Prostate gland (tissue), 2 donors: ENCODE measurements around the gene CABLES1. TPM values are rescaled to one million over a fixed set of nuclear protein-coding genes. Genes with fewer than 3 reads are reported as not detected.

Experiments used
- DNase-seq: peaks from one replicate; pipeline ENCODE4 v3.0.0-alpha.2; 2019; ENCODE audit warnings: low spot score
- H3K27ac ChIP-seq, 2 donors: fragments of 200-600 bp; sonication (generic); 2 replicates each; pipeline ENCODE4 v1.5.1; 2017 to 2019
- H3K27me3 ChIP-seq: fragments of 200-600 bp; sonication (generic); replicated peaks from 2 replicates; pipeline ENCODE4 v1.5.1; 2019; ENCODE audit not compliant: insufficient read depth
- H3K36me3 ChIP-seq, 2 donors: fragments of 200-600 bp; sonication (generic); 1 replicate in 1 of 2; 2 replicates in 1 of 2; pipeline versions ENCODE4 v1.5.1 to v1.8.1; 2017 to 2019
- H3K4me1 ChIP-seq: fragments of 200-600 bp; sonication (generic); replicated peaks from 2 replicates; pipeline ENCODE4 v1.5.1; 2019
- H3K4me3 ChIP-seq, 2 donors: fragments of 200-600 bp; sonication (generic); 2 replicates each; pipeline ENCODE4 v1.5.1; 2017 to 2019
- H3K9me3 ChIP-seq: fragments of 200-600 bp; sonication (generic); 2 replicates; pipeline ENCODE4 v1.5.1; 2017
- POLR2A ChIP-seq: fragments of 450-650 bp; IDR thresholded peaks from one replicate; pipeline ENCODE4 v1.6.1; 2016; ENCODE audit warnings: antibody characterized with exemption, mild to moderate bottlenecking
- POLR2AphosphoS5 ChIP-seq: sonication (generic); formaldehyde crosslinking; IDR thresholded peaks from one replicate; pipeline ENCODE4 v1.6.1; 2017; ENCODE audit warnings: antibody characterized with exemption
- WGBS: methylation state at CpG from one replicate; pipeline ENCODE4 v1.1.5; 2018; 5-methylcytosine and 5-hydroxymethylcytosine counted together
- intact Hi-C: fragments of 100-400 bp; cut with DNase I; formaldehyde crosslinking; loops from one replicate; pipeline ENCODE4 v1.14.2; 2022
- total RNA-seq, 2 donors: library from RNA; depleted of rRNA; stranded (reverse); fragments of >200 nt; gene quantifications; one replicate each; pipeline ENCODE4 v1.1.0, GENCODE V29; 2016
- TF ChIP-seq, protein P1 (sequence below), 4 experiments: fragments of 200-600 bp in 2 of 4; fragments of 450-650 bp in 2 of 4; sonication (generic) in 2 of 4; IDR thresholded peaks; 1 replicate in 3 of 4; 2 replicates in 1 of 4; pipeline ENCODE4 v1.5.1; 2016 to 2019; ENCODE audit warnings: antibody characterized with exemption in 4 of 4, mild to moderate bottlenecking in 2 of 4, moderate library complexity in 2 of 4

The CABLES1 gene
- total RNA-seq, 2 donors from 2014 or later = 3.9 to 16.2 TPM

DNA sequence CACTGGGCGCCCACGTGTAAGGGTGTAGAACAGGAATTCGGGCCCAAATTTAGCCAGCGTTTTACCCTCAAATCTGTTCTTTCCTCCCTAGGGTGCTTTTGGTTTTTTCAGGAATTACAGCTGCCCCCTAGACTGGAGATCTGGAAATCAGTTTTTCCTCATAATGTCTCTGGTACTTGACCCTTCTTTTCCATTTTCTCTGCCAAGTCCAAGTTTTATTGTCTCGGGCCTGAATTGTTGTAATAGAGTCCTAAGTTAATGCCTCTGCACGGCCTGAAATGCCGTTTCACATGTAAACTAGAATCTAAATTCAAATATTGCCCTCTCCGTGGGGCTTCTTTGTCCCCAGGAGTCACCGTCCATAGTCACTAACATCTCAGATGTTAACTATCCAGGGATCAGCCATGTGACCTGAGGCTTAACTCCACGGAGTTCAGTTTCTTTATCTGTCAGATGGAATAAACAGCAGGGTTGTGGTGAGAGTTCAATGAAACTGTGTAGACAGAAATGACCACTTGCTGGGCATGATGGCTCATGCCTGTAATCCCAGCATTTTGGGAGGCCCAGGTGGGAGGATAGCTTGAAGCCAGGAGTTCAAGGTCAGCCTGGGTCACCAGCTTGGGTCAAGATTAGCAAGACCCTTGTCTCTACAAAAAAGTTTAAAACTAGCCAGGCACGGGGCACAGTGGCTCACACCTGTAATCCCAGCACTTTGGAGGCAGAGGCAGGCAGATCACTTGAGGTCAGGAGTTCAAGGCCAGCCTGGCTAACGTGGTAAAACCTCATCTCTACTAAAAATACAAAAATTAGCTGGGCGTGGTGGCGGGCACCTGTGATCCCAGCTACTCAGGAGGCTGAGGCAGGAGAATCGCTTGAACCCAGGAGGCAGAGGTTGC lies 12.7 kb upstream of the CABLES1 start:
- H3K27ac ChIP-seq = no peak overlapping the region
- no peak overlapping the region for H3K4me3 ChIP-seq
- no peaks in the 10 kb centered on the region for H3K36me3 ChIP-seq
- DNase-seq = no peak
- H3K4me1 ChIP-seq = no peaks in the 10 kb centered on the region
- TF ChIP-seq, protein P1, sequence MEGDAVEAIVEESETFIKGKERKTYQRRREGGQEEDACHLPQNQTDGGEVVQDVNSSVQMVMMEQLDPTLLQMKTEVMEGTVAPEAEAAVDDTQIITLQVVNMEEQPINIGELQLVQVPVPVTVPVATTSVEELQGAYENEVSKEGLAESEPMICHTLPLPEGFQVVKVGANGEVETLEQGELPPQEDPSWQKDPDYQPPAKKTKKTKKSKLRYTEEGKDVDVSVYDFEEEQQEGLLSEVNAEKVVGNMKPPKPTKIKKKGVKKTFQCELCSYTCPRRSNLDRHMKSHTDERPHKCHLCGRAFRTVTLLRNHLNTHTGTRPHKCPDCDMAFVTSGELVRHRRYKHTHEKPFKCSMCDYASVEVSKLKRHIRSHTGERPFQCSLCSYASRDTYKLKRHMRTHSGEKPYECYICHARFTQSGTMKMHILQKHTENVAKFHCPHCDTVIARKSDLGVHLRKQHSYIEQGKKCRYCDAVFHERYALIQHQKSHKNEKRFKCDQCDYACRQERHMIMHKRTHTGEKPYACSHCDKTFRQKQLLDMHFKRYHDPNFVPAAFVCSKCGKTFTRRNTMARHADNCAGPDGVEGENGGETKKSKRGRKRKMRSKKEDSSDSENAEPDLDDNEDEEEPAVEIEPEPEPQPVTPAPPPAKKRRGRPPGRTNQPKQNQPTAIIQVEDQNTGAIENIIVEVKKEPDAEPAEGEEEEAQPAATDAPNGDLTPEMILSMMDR (IDR thresholded peaks at IDR 0.05) = no peak
- TF ChIP-seq POLR2A (no peak), POLR2AphosphoS5 (no peak)
- no peaks in the 10 kb centered on the region for H3K27me3 ChIP-seq
- intact Hi-C loops = no loop called here
- WGBS = 81% methylated on average over 15 of the region's 15 CpGs
- no peaks in the 10 kb centered on the region for H3K9me3 ChIP-seq

- Histone ChIP-seq H3K4me3 (no peak overlapping the region), H3K9me3 (no peaks in the 10 kb centered on the region), H3K4me1 (no peaks in the 10 kb centered on the region), H3K27me3 (no peaks in the 10 kb centered on the region), H3K36me3 (no peaks in the 10 kb centered on the region), H3K27ac (no peak overlapping the region)
- 69% methylated on average over 11 of the region's 11 CpGs for WGBS
- TF ChIP-seq POLR2AphosphoS5 (no peak), POLR2A (no peak)
- TF ChIP-seq, protein P1 (IDR thresholded peaks at IDR 0.05) = no peak
- intact Hi-C loops = no loop called here
- no peak for DNase-seq
Observed at GRCh38 chr18:23126376-23127056, 8.8 kb upstream of the CABLES1 start.

- intact Hi-C loops = no loop called here
- no peaks in the 10 kb centered on the region for H3K9me3 ChIP-seq
- no peak for DNase-seq
- no peaks in the 10 kb centered on the region for H3K27me3 ChIP-seq
- no peak overlapping the region for H3K4me3 ChIP-seq
- no peak overlapping the region for H3K27ac ChIP-seq
- no peaks in the 10 kb centered on the region for H3K36me3 ChIP-seq
- TF ChIP-seq POLR2A (no peak), POLR2AphosphoS5 (no peak)
- TF ChIP-seq, protein P1 (IDR thresholded peaks at IDR 0.05) = no peak
- H3K4me1 ChIP-seq = no peaks in the 10 kb centered on the region
- WGBS = 11% methylated on average over 6 of the region's 6 CpGs
Observed at GRCh38 chr18:23127090-23127489, 8.2 kb upstream of the CABLES1 start.

- WGBS = 86% methylated on average over 8 of the region's 8 CpGs
- H3K9me3 ChIP-seq = no peaks in the 10 kb centered on the region
- no peaks in the 10 kb centered on the region for H3K36me3 ChIP-seq
- no peak for TF ChIP-seq POLR2A
- TF ChIP-seq POLR2AphosphoS5 = no peak
- TF ChIP-seq, protein P1 (IDR thresholded peaks at IDR 0.05) = no peak
- no peaks in the 10 kb centered on the region for H3K27me3 ChIP-seq
- no peaks in the 10 kb centered on the region for H3K4me1 ChIP-seq
- intact Hi-C loops = loop anchor here (2.0 to 10.0 kb wide), 5 partner anchors 195 to 455 kb away; partner anchors contain the start of genes NPC1, RBBP8 and RMC1
- H3K4me3 ChIP-seq = no peak overlapping the region
- no peak overlapping the region for H3K27ac ChIP-seq
- DNase-seq = no peak
Observed at GRCh38 chr18:23129355-23130002, 5.8 kb upstream of the CABLES1 start.
